Activated T-cell treated with anti-CD3 and anti-CD28 coated beads for 24 hours (primary cell): ENCODE data around the gene WSCD2.

ENCODE experiments used
- DNase-seq: peaks from one replicate; pipeline ENCODE4 v3.0.0-alpha.2; 2020; ENCODE audit warnings: low read depth

WSCD2 gene

GRCh38 chr12:108166505-108166904 lies 37.4 kb downstream of the WSCD2 start:
- DNase-seq: no peak

- DNase-seq: no peak
Measured at GRCh38 chr12:108167974-108168373, 38.9 kb downstream of the WSCD2 start.

GRCh38 chr12:108169708-108170107 lies 40.6 kb downstream of the WSCD2 start:
- DNase-seq: no peak

- no peak for DNase-seq
Measured at GRCh38 chr12:108170164-108170563, 41.1 kb downstream of the WSCD2 start.

DNA sequence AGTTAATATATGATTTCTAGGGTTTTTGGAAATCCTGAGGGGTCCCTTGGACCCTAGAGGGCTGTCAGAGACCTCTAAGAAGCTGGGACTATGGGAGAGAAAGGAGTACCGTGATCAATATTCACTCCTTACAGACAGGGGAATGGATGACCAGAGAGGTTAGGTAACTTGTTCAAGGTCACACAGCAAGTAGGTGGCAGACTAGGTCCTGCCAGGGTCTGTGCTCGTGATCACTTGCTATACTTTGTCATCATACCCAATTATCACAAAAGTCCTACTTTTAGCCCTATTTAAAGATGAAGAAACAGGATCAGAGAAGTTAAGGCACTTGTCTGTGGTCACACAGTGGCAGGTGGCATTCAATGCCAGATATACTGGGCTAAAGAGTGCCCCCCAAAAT lies 42.9 kb downstream of the WSCD2 start:
- DNase-seq: no peak

- DNase-seq: no peak
Measured at GRCh38 chr12:108173160-108173559, 44.1 kb downstream of the WSCD2 start.

DNA sequence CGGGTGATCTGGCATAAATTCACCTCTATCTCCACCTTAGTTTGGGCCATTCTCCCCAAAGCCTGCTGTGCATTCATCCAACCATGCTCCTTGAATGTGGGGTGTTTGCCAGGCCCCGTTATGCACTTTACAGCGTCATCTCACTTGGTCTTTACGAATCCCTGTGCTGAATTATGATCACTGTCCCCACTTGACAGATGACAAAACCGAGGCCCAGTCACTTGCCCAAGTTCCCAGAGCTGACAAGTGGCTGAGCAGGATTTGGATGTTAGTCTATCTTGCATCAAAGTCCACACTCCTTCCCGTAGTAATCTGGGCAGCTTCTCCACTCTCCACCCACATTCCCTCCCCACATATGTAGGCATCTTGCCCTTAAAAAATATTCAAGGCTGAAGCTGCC lies 44.8 kb downstream of the WSCD2 start:
- no peak for DNase-seq

- DNase-seq: no peak
Measured at GRCh38 chr12:108174641-108175040, 45.6 kb downstream of the WSCD2 start.

DNA sequence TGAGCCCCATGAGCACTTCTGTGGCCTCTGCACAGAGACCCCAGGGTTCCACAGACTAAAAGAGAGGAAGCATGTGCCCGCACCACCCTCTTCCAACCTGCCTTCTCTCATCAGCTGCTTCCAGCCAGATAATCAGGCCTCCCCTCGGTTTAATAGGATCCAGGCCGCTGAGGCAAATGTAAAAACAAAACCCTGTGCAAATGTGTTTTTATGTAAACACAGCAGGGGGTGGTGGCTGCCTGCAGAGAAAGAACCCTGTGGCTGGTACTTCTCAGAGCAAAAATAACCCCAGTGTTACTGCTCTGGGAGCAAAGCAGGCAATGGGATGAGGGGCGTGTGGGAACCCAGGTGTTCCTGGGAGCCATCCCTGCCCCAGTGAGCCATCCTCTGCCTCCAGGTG lies 46.2 kb downstream of the WSCD2 start:
- no peak for DNase-seq

- no peak for DNase-seq
Measured at GRCh38 chr12:108176292-108176691, 47.2 kb downstream of the WSCD2 start.

DNA sequence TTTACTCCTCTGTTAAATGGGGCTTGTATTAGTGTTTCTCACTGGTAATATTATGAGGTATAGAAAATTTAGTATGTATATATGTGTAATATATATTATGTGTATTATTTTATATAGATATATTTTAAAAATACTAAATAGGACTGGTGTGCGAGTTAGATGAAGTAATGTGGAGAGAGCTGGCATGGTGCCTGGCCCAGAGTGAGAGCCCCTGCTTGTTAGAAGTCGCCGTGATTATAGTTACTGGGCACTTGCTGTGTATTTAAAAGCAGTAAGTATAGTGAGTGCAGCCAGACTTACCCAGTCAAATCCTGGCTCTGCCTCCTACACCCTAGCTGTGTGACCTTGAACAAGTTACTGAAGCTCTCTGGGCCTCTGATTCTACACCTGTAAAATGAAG lies 48.0 kb downstream of the WSCD2 start:
- no peak for DNase-seq

GRCh38 chr12:108179305-108179704 lies 50.2 kb downstream of the WSCD2 start:
- DNase-seq: no peak

DNA sequence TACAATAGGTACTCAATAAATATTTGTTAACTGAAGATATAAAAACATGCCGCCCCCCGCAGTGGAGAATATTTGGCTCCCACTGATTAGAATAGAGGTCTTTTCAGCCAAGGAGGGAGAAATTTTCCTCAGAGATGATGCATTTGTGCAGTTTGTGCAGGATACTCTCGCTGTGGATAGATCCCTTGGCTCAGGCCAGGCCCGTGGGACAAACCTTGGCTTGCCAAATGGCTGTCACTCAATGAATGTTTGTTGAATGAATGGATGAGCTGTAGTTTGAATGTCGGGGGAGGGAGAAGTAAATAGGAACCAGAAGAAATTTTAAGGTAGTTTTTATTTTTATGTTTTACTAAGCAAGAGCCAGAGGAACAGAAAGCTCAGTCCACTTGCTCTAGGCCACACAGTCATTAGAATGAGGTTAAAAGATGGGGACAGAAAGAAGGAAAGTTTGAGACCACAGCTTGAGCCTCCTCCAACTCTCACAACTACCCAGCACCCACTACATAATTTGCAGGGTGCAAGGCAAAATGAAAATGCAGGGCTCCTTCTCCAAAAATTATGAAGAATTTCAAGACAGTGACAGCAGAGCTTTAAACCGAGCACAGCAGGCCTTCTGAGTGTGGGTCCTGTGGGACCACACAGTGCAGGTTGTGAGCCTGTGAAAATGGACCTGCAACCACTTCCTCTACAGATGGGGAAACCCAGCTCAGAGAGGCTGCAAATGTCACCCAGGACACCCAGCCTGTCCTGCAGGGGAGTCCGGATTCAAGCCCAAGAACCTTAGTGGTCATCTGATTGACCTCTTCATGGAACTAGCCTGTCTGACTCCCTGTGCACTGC lies 51.4 kb downstream of the WSCD2 start:
- no peak for DNase-seq

- no peak for DNase-seq
Measured at GRCh38 chr12:108181095-108181454, 52.0 kb downstream of the WSCD2 start.

DNA sequence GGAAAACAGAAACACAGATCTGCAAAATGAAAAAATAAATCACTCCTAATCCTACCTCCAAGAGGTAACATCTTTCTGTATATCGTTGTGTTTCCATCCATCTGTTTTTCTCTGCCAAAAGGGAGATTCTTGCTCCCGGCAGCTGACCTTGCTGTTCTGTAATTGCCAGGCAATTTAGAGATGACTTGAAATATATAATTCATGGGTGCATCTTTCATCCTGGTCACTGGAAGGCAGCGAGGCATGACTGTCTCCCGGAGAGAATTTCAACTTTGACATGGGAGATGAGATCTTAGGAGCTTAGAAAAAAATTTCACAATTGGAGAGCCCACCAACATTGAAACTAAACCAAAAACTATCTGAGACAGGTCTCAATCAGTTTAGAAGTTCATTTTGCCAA lies 53.0 kb downstream of the WSCD2 start:
- no peak for DNase-seq

- no peak for DNase-seq
Measured at GRCh38 chr12:108185002-108185401, 55.9 kb downstream of the WSCD2 start.

DNA sequence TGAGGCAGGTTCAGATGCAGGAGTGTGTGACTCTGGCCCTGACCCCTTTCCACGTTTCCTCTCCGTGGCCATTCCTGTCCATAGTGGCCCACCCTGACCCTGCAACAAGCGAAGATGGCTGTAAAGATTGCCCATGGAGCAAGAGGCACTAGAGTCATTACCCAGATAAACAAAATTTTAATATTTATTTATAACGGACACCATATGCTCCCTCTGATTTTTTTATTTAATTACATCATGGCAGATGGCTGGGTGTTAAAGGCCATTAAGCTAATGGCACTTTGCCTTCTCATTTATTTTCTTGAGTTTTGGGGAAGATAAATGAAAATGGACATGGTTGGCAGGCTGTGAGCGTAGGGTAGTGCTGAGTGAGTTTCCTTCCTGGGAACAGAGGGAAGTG lies 58.7 kb downstream of the WSCD2 start:
- DNase-seq: no peak

DNA sequence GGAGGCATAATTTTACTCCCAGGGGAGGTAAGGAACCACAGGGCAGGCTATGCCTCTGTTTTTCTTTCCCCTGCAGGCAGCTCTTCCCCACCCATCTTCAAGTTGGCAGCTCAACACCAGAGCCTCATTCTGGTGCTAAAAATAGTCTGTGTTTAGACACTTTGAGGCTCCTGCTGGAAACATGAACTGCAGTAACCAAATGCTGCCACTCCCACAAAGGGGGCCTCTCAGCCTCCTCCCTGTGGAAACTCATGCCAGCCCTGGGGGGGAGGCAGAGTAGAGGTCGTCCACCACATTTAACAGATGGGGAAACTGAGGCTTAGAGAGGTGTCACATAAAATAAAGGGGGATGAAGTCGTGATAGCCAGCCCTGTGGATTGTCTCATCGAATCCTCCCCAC lies 61.4 kb downstream of the WSCD2 start:
- no peak for DNase-seq

DNA sequence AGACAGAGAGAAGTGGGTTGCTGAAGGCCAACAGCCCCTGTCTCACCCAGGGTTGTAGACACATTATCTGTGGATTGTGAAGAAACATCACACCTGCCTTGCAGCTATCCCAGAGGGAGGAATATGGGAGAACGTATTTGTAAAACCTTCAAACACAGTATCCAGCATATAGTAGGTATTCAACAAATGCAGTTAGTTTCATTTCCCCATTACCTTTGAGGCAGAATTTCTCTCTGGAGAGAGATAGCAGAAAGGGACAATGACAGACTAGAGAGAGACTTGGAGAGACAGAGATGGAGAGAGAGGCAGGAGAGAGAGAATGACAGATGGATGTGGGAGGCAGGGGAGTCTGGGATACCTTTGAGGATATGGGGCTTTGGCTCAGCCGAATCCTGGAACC lies 62.0 kb downstream of the WSCD2 start:
- DNase-seq: no peak

DNA sequence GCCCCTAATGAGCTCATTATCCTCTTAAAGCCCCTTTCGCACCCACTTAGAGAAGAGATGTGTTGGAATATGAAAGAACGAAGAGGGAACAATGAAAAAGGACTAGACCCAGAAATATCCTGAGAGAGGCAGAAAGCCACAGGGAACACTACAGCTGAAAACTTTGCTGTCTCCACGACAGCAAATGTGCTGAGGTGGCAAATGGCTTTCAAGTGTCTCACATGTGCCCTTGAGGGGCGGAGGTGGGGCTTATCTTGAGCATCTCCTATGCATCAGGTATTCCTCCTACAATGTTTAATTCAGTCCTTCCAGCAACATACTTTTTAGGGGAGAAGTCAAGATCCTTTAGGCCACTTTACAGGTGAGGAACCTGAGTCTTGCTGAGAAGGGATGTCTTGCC lies 62.9 kb downstream of the WSCD2 start:
- DNase-seq: no peak

- no peak for DNase-seq
Measured at GRCh38 chr12:108193493-108193892, 64.4 kb downstream of the WSCD2 start.

DNA sequence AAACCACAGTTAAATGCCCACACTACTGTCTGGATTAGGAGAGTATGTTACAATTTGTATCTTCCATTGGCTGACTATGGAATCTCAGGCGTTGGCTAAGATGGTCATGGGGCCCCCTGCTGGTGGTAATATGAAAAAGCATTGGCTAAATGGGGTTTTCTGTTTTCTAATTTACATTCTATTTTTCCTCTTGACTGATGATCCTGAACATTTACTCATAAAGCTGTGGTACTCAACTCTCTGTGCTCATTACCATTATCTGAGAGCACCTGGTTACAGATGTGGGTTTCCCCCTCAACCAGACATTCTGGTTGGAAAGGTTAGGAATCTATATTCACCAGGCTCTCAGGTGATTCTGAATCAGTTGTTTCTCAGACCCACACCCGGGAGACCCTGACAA lies 64.8 kb downstream of the WSCD2 start:
- DNase-seq: no peak

DNA sequence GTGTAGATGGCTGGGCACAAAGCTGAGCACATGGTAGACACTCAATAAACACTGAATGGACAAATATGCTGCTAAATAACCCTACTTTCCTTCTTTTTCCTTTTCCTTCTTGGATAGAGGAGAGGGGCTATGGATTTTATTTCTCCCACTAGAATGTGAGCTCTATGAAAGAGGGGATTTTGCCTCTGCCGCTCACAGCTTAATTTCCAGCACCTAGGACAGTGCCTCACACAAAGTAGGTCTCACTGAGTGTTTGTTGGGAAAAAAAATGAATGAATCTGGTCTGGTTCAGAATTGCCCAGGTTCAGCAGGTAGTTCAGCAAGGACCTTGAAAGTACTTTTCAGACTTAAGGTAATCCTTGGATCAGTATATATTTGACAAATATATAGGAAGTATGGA lies 65.5 kb downstream of the WSCD2 start:
- no peak for DNase-seq

DNA sequence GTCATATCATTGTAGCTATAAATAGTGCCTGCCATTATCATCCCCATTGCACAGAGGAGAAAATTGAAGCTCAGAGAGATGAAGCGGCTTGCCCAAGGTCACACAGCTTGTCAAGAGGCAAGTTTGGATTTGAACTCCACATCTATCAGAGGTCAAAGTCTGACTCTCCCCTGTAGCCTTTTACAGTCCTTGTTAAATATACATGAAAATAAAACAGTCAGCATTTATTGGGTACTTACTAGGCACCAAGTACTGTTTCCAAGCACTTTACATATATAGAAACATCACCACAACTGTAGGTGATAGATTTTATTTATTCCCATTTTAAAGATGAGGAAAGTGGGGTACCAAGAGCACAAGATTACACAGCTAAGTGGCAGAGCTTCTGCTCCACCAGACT lies 67.2 kb downstream of the WSCD2 start:
- DNase-seq: no peak
